Hindlimb muscle (tissue), 1 donor: Measurements from ENCODE around the gene NOS2. TPM values are rescaled to one million over a fixed set of nuclear protein-coding genes. Genes with fewer than 3 reads are reported as not detected.

Experiments
- polyA plus RNA-seq: library from polyadenylated mRNA; unstranded; fragments of 120-200 nt; gene quantifications from one replicate; pipeline ENCODE4 v1.2.1, GENCODE V29; 2013; ENCODE audit not compliant: insufficient read length

The NOS2 gene
- polyA plus RNA-seq, 1 donor, result 2.1 TPM

Other genes starting within 250 kb of the NOS2 start
- 19.3 TPM for gene LGALS9, start 169.3 kb downstream of the NOS2 start, polyA plus RNA-seq
- gene LYRM9, start 92.8 kb upstream of the NOS2 start, polyA plus RNA-seq, result 13.4 TPM
- gene NLK, start 242.1 kb upstream of the NOS2 start, polyA plus RNA-seq, result 6.7 TPM